ENCODE measurements around the gene CERK. TPM values are rescaled to one million over a fixed set of nuclear protein-coding genes. Genes with fewer than 3 reads are reported as not detected.
A peak's percentile ranks its signal among the peaks of the same experiment; 100 is the strongest.
"Not testable (repeated sequence)": the region's sequence is repeated elsewhere in the genome, so short reads cannot be mapped to it uniquely, and the experiment has no call there.

The CERK gene
- total RNA-seq = 87.8 and 106 TPM in 2 replicates

GRCh38 chr22:46737976-46738646 lies at the start of gene CERK:
Gene CERK, minus strand, starts transcription at chr22:46738252. Its CDS starts 104 bp downstream, at chr22:46738148.
- peak; percentile 72 for DNase-seq

- DNase-seq = no peak
These were observed 45.7 kb upstream of the CERK start for GRCh38 chr22:46783721-46784120.

GRCh38 chr22:46782200-46782599 lies 44.1 kb upstream of the CERK start:
- DNase-seq = not testable (repeated sequence)

- no peak for DNase-seq
These were observed 43.2 kb upstream of the CERK start for GRCh38 chr22:46781291-46781690.

- no peak for DNase-seq
These were observed 42.4 kb upstream of the CERK start for GRCh38 chr22:46780453-46780852.

- no peak for DNase-seq
These were observed 41.6 kb upstream of the CERK start for GRCh38 chr22:46779651-46780050.

GRCh38 chr22:46779023-46779422 lies 41.0 kb upstream of the CERK start:
- DNase-seq = no peak

GRCh38 chr22:46777609-46777970 lies 39.5 kb upstream of the CERK start:
- DNase-seq = no peak

- no peak for DNase-seq
These were observed 39.0 kb upstream of the CERK start for GRCh38 chr22:46776876-46777608.

GRCh38 chr22:46775850-46776826 lies 38.1 kb upstream of the CERK start:
- no peak for DNase-seq

- DNase-seq = no peak
These were observed 37.2 kb upstream of the CERK start for GRCh38 chr22:46774980-46775849.

GRCh38 chr22:46774253-46774979 lies 36.4 kb upstream of the CERK start:
- no peak for DNase-seq

- DNase-seq = no peak
These were observed 35.0 kb upstream of the CERK start for GRCh38 chr22:46773076-46773475.

- peak; percentile 65 for DNase-seq
These were observed 32.7 kb upstream of the CERK start for GRCh38 chr22:46770726-46771125.

- peak; percentile 46 for DNase-seq
These were observed 32.1 kb upstream of the CERK start for GRCh38 chr22:46770151-46770641.

GRCh38 chr22:46769706-46770105 lies 31.7 kb upstream of the CERK start:
- no peak for DNase-seq

- no peak for DNase-seq
These were observed 31.2 kb upstream of the CERK start for GRCh38 chr22:46769191-46769675.

- DNase-seq = no peak
These were observed 29.4 kb upstream of the CERK start for GRCh38 chr22:46767249-46767985.

- no peak for DNase-seq
These were observed 28.6 kb upstream of the CERK start for GRCh38 chr22:46766611-46767010.

- no peak for DNase-seq
These were observed 26.9 kb upstream of the CERK start for GRCh38 chr22:46764779-46765485.

All from dermis blood vessel endothelial cell (primary cell).